Gastrocnemius medialis (tissue), 4 donors: ENCODE results near the gene MPIG6B.

Experiments used
- POLR2A ChIP-seq, 2 donors: fragments of 450-650 bp; IDR thresholded peaks; one replicate each; pipeline ENCODE4 v1.6.1; 2017; ENCODE audit warnings: antibody characterized with exemption in 2 of 2, mild to moderate bottlenecking in 2 of 2, moderate library complexity in 2 of 2
- TF ChIP-seq, protein P1 (sequence below), 5 experiments: fragments of 450-650 bp in 3 of 5; fragments of 200-600 bp in 2 of 5; sonication (generic) in 2 of 5; IDR thresholded peaks in 4 of 5; conservative IDR thresholded peaks in 1 of 5; 1 replicate in 4 of 5; 2 replicates in 1 of 5; pipeline ENCODE4 v1.5.1; 2016 to 2019; ENCODE audit warnings: antibody characterized with exemption in 5 of 5, mild to moderate bottlenecking in 3 of 5, moderate library complexity in 3 of 5

DNA sequence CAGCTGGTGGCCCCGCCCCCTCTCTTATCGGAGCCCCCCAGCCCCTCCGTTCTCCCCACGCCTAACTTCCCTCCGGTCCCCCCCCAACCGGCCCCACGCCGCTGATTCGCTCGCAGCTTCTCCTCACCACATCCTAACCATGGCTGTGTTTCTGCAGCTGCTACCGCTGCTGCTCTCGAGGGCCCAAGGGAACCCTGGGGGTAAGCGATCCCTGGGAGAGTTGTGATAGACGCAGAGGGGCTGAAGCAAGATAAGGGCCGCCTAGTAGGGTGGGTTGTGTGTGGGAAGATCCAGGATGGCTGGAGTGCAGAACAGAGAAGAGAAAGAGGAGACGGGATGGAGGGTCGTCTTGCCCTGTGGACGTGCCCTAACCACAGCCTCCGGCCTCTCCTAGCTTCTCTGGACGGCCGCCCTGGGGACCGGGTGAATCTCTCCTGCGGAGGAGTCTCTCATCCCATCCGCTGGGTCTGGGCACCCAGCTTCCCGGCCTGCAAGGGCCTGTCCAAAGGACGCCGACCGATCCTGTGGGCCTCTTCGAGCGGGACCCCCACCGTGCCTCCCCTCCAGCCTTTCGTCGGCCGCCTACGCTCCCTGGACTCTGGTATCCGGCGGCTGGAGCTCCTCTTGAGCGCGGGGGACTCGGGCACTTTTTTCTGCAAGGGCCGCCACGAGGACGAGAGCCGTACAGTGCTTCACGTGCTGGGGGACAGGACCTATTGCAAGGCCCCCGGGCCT lies at the start of gene MPIG6B:
- TF ChIP-seq POLR2A (IDR thresholded peaks at IDR 0.05) = no peak
- TF ChIP-seq, protein P1, sequence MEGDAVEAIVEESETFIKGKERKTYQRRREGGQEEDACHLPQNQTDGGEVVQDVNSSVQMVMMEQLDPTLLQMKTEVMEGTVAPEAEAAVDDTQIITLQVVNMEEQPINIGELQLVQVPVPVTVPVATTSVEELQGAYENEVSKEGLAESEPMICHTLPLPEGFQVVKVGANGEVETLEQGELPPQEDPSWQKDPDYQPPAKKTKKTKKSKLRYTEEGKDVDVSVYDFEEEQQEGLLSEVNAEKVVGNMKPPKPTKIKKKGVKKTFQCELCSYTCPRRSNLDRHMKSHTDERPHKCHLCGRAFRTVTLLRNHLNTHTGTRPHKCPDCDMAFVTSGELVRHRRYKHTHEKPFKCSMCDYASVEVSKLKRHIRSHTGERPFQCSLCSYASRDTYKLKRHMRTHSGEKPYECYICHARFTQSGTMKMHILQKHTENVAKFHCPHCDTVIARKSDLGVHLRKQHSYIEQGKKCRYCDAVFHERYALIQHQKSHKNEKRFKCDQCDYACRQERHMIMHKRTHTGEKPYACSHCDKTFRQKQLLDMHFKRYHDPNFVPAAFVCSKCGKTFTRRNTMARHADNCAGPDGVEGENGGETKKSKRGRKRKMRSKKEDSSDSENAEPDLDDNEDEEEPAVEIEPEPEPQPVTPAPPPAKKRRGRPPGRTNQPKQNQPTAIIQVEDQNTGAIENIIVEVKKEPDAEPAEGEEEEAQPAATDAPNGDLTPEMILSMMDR (IDR thresholded peaks at IDR 0.05 in 4 of 5, conservative IDR thresholded peaks at IDR 0.05 in 1 of 5) = no peak
